ENCODE data around the gene ARHGAP26.
"Not testable (repeated sequence)": the region's sequence is repeated elsewhere in the genome, so short reads cannot be mapped to it uniquely, and the experiment has no call there.

The ARHGAP26 gene

DNA sequence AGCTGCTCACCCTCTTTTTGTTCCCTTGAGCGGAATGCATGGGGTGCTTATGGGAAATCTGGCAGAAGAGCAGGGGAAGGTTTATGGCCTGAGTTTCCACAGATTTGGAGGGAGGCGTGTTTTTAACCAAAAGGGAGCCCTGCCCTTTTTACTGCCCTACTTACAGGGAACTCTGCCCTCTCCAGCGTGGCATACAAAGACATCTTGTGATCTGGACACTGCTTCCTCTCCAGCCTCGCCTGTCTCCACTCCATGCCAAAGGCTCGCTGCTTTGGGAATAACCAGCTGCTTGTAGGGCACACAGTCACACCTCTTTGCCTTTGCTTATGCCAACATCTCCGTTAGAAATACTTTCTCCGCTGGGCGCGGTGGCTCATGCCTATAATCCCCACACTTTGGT, 314.2 kb downstream of the ARHGAP26 start:
- Histone ChIP-seq H3K27me3 (ENCODE audit: insufficient read depth, low read depth) (no peaks in the 10 kb centered on the region), H3K9ac (no peak overlapping the region), H2AFZ (ENCODE audit: low read depth) (no peak overlapping the region), H3K79me2 (ENCODE audit: insufficient read depth, low read depth) (no peaks in the 10 kb centered on the region), H3K4me3 (IDR thresholded peaks at IDR 0.05; ENCODE audit: insufficient read depth, low read depth, low read length) (no peak overlapping the region), H3K27ac (no peak overlapping the region), H3K4me1 (ENCODE audit: low read depth, poor library complexity, severe bottlenecking) (no peaks in the 10 kb centered on the region), H3K4me2 (no peak overlapping the region), H3K36me3 (ENCODE audit: insufficient read depth) (no peaks in the 10 kb centered on the region), H4K20me1 (ENCODE audit: insufficient read depth) (no peaks in the 10 kb centered on the region)
- TF ChIP-seq CTCF (conservative IDR thresholded peaks at IDR 0.05; ENCODE audit: low read depth, low read length), result no peak

DNA sequence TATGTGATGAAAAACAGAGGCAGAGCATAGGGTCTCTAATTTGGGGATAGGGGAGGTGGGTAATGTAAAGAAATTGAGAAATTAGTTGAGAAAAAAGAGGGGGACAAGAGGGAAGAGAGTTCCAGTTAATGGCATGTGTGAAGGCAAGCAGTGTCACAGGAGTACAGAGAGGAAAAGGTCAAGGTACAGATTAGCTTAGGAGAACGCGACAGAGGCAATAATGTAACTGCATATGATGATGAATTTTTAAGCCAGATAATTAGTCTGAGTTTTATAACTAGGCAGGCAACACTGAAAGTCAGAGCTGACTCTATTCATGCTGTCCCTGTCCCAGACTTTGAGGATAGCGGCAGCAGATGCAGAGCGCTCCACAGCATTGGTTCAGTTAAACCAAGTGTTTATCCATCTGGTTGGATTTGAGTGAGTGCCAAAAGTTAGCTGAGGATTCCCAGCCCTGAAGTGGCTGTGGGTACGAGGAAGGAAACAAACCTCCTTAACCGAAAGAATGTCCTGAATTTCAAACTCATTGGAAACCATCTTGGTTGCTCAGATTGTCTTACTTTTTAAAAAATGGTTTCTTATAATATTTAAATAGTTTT, 315.2 kb downstream of the ARHGAP26 start:
- Histone ChIP-seq H3K27me3 (ENCODE audit: insufficient read depth, low read depth) (no peaks in the 10 kb centered on the region), H4K20me1 (ENCODE audit: insufficient read depth) (no peaks in the 10 kb centered on the region), H3K27ac (no peak overlapping the region), H3K79me2 (ENCODE audit: insufficient read depth, low read depth) (no peaks in the 10 kb centered on the region), H2AFZ (ENCODE audit: low read depth) (no peak overlapping the region), H3K36me3 (ENCODE audit: insufficient read depth) (no peaks in the 10 kb centered on the region), H3K4me1 (ENCODE audit: low read depth, poor library complexity, severe bottlenecking) (no peaks in the 10 kb centered on the region), H3K4me2 (no peak overlapping the region), H3K4me3 (IDR thresholded peaks at IDR 0.05; ENCODE audit: insufficient read depth, low read depth, low read length) (no peak overlapping the region), H3K9ac (no peak overlapping the region)
- TF ChIP-seq CTCF (conservative IDR thresholded peaks at IDR 0.05; ENCODE audit: low read depth, low read length), result no peak

DNA sequence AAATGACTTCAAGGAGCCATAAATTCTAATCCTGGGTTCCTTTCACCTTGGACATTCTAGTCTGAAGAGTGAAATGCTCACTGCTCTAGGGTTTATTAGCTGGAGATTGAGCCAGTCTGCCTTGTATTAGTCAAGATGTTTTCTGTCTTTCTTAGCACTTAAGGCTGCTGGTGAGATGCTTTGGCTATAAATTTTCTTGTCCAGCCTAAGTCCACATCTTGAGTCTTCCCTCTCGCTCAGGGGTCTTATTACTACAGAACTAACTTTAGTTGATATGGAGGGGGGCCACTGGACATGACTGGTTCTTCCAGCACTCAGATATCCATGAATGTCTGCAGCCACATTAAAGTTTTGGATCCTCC, 316.4 kb downstream of the ARHGAP26 start:
- Histone ChIP-seq H3K9ac (no peak overlapping the region), H3K4me1 (ENCODE audit: low read depth, poor library complexity, severe bottlenecking) (no peaks in the 10 kb centered on the region), H2AFZ (ENCODE audit: low read depth) (no peak overlapping the region), H3K27ac (no peak overlapping the region), H3K4me2 (no peak overlapping the region), H3K4me3 (IDR thresholded peaks at IDR 0.05; ENCODE audit: insufficient read depth, low read depth, low read length) (no peak overlapping the region), H4K20me1 (ENCODE audit: insufficient read depth) (no peaks in the 10 kb centered on the region), H3K27me3 (ENCODE audit: insufficient read depth, low read depth) (no peaks in the 10 kb centered on the region), H3K79me2 (ENCODE audit: insufficient read depth, low read depth) (no peaks in the 10 kb centered on the region), H3K36me3 (ENCODE audit: insufficient read depth) (no peaks in the 10 kb centered on the region)
- TF ChIP-seq CTCF (conservative IDR thresholded peaks at IDR 0.05; ENCODE audit: low read depth, low read length), result no peak

DNA sequence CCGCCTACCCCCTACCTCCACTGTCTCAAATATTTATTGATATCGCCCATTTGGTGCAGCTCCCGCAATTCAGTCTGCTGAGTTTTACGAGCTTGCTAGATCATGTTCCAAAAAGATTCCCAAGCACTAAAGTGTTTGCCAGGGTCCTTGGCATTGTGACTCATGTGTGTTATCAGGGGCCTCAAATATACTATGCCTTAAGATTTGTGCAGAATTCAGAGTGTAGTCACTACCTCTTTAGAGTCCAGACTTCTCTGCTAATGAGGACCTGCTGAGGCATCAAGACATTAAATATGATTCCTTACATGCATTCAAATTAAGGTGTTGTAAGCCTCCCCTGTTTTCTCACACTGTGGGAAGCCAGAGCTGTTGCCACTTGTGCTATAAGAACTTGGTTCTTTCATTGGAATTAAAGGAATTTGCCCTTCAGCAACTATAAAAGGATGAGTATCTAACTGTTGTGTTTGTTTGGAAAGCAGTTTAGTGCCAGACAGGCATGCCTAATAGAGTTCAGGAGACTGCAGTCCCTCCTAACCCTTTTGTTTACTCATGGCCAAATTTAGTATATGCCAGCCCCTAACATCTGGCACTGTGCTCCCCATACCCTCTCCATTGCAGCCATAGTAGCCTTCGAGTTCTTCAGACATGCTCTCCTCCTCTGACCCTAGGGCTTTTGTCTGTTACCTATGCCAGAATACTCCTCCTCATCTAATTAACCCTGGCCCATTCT, 316.9 kb downstream of the ARHGAP26 start:
- Histone ChIP-seq H3K4me2 (no peak overlapping the region), H3K27ac (no peak overlapping the region), H3K27me3 (ENCODE audit: insufficient read depth, low read depth) (no peaks in the 10 kb centered on the region), H3K4me3 (IDR thresholded peaks at IDR 0.05; ENCODE audit: insufficient read depth, low read depth, low read length) (no peak overlapping the region), H4K20me1 (ENCODE audit: insufficient read depth) (no peaks in the 10 kb centered on the region), H3K36me3 (ENCODE audit: insufficient read depth) (no peaks in the 10 kb centered on the region), H2AFZ (ENCODE audit: low read depth) (no peak overlapping the region), H3K9ac (no peak overlapping the region), H3K4me1 (ENCODE audit: low read depth, poor library complexity, severe bottlenecking) (no peaks in the 10 kb centered on the region), H3K79me2 (ENCODE audit: insufficient read depth, low read depth) (no peaks in the 10 kb centered on the region)
- no peak for TF ChIP-seq CTCF (conservative IDR thresholded peaks at IDR 0.05; ENCODE audit: low read depth, low read length)

DNA sequence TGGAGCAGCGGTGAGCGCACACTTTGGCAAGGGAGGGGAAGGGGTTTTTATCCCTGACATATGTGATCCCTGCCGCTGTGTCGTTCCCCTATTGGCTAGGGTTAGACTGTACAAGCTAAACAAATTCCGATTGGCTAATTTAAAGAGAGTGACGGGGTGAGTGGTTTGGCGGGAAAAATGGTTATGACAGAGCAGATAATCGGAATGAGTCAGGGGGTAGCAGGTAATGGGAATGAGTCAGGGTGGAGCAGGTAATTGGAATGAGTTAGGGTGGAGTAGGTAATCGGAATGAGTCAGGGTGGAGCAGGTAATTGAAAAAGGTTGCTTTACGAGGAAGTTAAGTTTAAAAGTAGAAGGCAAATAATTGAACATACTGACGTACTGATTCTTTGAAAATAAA, 318.5 kb downstream of the ARHGAP26 start:
- not testable (repeated sequence) for H3K79me2 ChIP-seq (ENCODE audit: insufficient read depth, low read depth); H2AFZ ChIP-seq (ENCODE audit: low read depth); H3K4me1 ChIP-seq (ENCODE audit: low read depth, poor library complexity, severe bottlenecking); H3K27me3 ChIP-seq (ENCODE audit: insufficient read depth, low read depth); H3K4me2 ChIP-seq; H3K36me3 ChIP-seq (ENCODE audit: insufficient read depth); H3K27ac ChIP-seq; H4K20me1 ChIP-seq (ENCODE audit: insufficient read depth); H3K9ac ChIP-seq; H3K4me3 ChIP-seq (IDR thresholded peaks at IDR 0.05; ENCODE audit: insufficient read depth, low read depth, low read length)

DNA sequence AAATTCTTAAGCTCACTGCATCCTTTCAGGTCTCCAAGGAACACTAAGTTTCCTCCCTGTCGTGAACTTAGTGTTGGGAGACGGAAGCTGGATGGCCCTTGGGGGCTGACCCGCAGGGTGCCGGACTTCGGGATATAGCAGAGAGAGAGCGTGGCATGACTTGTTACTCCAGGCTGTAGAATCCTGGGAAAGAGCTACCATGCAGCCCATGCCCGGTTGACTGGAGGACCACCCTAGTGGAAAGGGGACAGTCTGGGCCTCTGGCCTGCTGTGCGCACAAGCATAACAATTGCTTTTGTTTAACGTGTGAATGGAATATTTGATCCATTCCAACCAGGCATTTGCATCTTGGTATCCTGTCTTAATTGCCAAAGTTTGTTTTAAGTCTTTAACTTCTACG, 319.9 kb downstream of the ARHGAP26 start:
- H3K36me3 ChIP-seq (ENCODE audit: insufficient read depth); H2AFZ ChIP-seq (ENCODE audit: low read depth); H3K27ac ChIP-seq: not testable (repeated sequence)

DNA sequence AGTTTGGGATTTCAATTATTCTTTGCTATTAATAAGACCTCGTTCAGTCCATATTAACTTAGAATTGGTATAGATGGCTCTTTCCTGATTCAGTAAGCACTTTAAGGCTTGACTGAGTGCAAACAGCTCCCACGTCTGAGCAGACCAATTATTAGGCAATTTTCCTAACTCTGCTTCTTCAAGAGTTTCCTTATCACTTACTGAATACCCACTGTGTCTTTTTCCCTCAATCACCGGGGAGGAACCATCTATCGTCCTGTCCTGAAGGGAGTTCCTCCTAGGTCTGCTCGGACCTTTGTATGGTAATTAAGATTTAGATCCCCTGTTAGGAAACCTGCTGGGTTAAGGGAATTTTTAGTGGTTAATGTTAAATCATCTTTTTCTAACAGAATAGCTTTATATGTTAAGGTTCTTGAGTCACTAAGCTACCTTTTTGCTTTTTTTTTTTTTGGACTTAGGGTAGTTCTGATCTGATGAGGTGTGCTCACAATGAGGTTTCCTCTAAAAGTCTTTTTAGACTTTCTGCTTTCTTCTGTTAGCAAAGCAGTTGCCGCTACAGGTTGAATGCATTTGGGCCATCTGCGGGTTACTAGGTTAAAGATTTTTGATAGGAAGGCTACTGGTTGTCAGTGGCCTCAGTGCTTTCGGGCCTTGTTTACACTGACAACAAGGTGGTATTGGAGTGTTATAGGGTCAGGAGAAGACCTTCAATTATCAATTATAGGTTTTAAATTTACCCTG, 322.7 kb downstream of the ARHGAP26 start:
- not testable (repeated sequence) for H3K4me3 ChIP-seq (IDR thresholded peaks at IDR 0.05; ENCODE audit: insufficient read depth, low read depth, low read length); H3K79me2 ChIP-seq (ENCODE audit: insufficient read depth, low read depth); H3K9ac ChIP-seq; H3K4me2 ChIP-seq; H4K20me1 ChIP-seq (ENCODE audit: insufficient read depth); H2AFZ ChIP-seq (ENCODE audit: low read depth); H3K27ac ChIP-seq; H3K4me1 ChIP-seq (ENCODE audit: low read depth, poor library complexity, severe bottlenecking); H3K36me3 ChIP-seq (ENCODE audit: insufficient read depth); H3K27me3 ChIP-seq (ENCODE audit: insufficient read depth, low read depth)

More for the DNA sequence above, 319.9 kb downstream of the ARHGAP26 start:
- H3K9ac ChIP-seq; H3K79me2 ChIP-seq (ENCODE audit: insufficient read depth, low read depth); H3K4me2 ChIP-seq; H4K20me1 ChIP-seq (ENCODE audit: insufficient read depth); H3K4me1 ChIP-seq (ENCODE audit: low read depth, poor library complexity, severe bottlenecking); H3K4me3 ChIP-seq (IDR thresholded peaks at IDR 0.05; ENCODE audit: insufficient read depth, low read depth, low read length); H3K27me3 ChIP-seq (ENCODE audit: insufficient read depth, low read depth): not testable (repeated sequence)
